Caco-2 (cell line): Measurements from ENCODE around the gene GMPPA. TPM values are rescaled to one million over a fixed set of nuclear protein-coding genes. Genes with fewer than 3 reads are reported as not detected.
A peak's percentile ranks its signal among the peaks of the same experiment; 100 is the strongest.

Experiments used
- BruUV-seq: library from RNA; stranded (reverse); fragments of 400-500 nt; replicated peaks from 2 replicates; lab custom pipeline; 2021; lab: Mats Ljungman, UMichigan
- CTCF ChIA-PET: fragments of 300-600 bp; sonication (Branson Sonifier 250); formaldehyde crosslinking; loops from one replicate; lab custom pipeline; 2022; ENCODE audit warnings: antibody characterized with exemption; lab: Charles Lee
- POLR2A ChIA-PET: fragments of 300-600 bp; sonication (Branson Sonifier 250); formaldehyde crosslinking; loops from one replicate; lab custom pipeline; 2022; ENCODE audit warnings: antibody characterized with exemption; lab: Charles Lee
- DNase-seq, 2 experiments: peaks; one replicate each; pipeline versions ENCODE4 v3.0.0 to v3.0.0-alpha.2; 2020 to 2022
- H3K27me3 ChIP-seq: replicated peaks from 2 replicates; pipeline ENCODE4 v1.6.0; 2011; ENCODE audit warnings: low read length; ENCODE audit not compliant: control insufficient read depth, insufficient read depth
- H3K36me3 ChIP-seq: 2 replicates; pipeline ENCODE4 v1.5.1; 2011; ENCODE audit warnings: low read length; ENCODE audit not compliant: control insufficient read depth, insufficient read depth
- H3K4me1 ChIP-seq: fragments of 250-450 bp; sonication (Bioruptor Pico); 2 replicates; pipeline ENCODE4 v1.5.1; 2020; ENCODE audit warnings: mild to moderate bottlenecking
- H3K4me3 ChIP-seq: 2 replicates; pipeline ENCODE4 v1.5.1; 2011; ENCODE audit warnings: low read depth, mild to moderate bottlenecking, control low read depth, low read length
- H3K9me3 ChIP-seq: fragments of 250-450 bp; sonication (Bioruptor Pico); 2 replicates; pipeline ENCODE4 v1.5.1; 2020; ENCODE audit warnings: mild to moderate bottlenecking, moderate library complexity
- H3K27ac Mint-ChIP-seq: one replicate; pipeline ENCODE4 v1.8.0; 2022; ENCODE audit warnings: mixed read lengths; ENCODE audit not compliant: unreplicated experiment
- H3K27me3 Mint-ChIP-seq: one replicate; pipeline ENCODE4 v1.8.0; 2022; ENCODE audit warnings: mixed read lengths; ENCODE audit not compliant: insufficient read depth, unreplicated experiment
- H3K36me3 Mint-ChIP-seq: one replicate; pipeline ENCODE4 v1.8.0; 2022; ENCODE audit warnings: mild to moderate bottlenecking, mixed read lengths; ENCODE audit not compliant: insufficient read depth, unreplicated experiment
- H3K4me1 Mint-ChIP-seq: one replicate; pipeline ENCODE4 v1.8.0; 2022; ENCODE audit warnings: low read depth, mixed read lengths; ENCODE audit not compliant: unreplicated experiment
- H3K4me3 Mint-ChIP-seq: one replicate; pipeline ENCODE4 v1.8.0; 2022; ENCODE audit warnings: mild to moderate bottlenecking, moderate library complexity, mixed read lengths; ENCODE audit not compliant: unreplicated experiment
- H3K9me3 Mint-ChIP-seq: one replicate; pipeline ENCODE4 v1.8.0; 2022; ENCODE audit warnings: mixed read lengths; ENCODE audit not compliant: unreplicated experiment
- intact Hi-C: fragments of 100-400 bp; cut with micrococcal nuclease; formaldehyde crosslinking; loops from one replicate; pipeline ENCODE4 v1.10.0; 2022; ENCODE audit not compliant: unreplicated experiment
- total RNA-seq: library from RNA; stranded (reverse); gene quantifications from 2 replicates; pipeline ENCODE4 v1.2.3, GENCODE V29; 2022
- TF ChIP-seq, protein P1 (sequence below), 2 experiments: fragments of 200-600 bp in 1 of 2; IDR thresholded peaks; 1 replicate in 1 of 2; 2 replicates in 1 of 2; pipeline versions ENCODE4 v1.5.1 to v1.8.0; 2011 to 2022; ENCODE audit warnings: antibody characterized with exemption in 1 of 2, control low read depth in 1 of 2, inconsistent platforms in 1 of 2, low read depth in 1 of 2, low read length in 1 of 2, mild to moderate bottlenecking in 1 of 2, moderate library complexity in 1 of 2; ENCODE audit not compliant: insufficient read depth in 1 of 2, severe bottlenecking in 1 of 2, unreplicated experiment in 1 of 2

GMPPA gene
- total RNA-seq, 1 experiment from 2014 or later = 53.7 TPM

DNA sequence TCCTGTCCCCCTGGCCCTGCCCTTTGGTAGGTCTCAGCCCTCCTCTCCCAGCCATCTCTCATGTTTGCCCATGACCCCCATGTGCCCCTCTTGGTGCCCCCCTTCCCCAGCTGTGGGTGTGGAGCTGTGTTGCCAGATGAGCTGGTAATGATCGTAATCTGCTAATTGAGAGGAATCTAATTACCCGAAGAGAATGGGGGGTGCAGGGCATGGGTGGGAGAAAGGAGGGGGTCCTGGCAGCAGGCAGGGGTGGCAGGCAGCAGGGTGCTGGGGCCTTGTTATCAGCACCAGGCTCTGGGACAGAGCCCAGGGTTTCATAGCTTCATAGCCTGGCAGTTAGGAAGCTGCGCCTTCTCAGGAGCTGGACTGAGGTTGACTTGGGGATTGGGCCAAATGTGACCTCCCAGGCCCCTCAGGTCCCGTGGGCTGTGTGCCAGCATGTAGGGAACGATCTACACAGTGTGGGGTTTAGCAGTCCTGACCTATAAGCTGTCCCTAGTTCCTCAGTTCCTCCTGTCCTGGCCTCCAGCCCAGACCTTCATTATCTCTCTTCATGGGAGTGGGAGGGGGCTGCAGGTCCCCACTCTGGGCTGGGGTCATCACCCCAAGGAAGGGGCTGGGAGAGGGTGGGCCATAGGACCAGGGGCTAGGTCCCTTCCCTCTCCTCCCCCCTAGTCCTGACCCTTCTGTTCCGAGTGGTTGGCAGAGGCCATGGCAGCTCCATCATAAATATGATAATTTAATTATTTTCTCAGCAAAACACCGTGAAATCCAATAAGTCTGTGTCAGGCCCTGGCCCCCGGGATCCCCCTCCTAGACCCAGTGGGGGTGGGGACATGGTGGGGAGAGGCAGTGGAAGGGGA lies 9.1 kb downstream of the GMPPA start:
- no peaks in the 10 kb centered on the region for H3K36me3 Mint-ChIP-seq

DNA sequence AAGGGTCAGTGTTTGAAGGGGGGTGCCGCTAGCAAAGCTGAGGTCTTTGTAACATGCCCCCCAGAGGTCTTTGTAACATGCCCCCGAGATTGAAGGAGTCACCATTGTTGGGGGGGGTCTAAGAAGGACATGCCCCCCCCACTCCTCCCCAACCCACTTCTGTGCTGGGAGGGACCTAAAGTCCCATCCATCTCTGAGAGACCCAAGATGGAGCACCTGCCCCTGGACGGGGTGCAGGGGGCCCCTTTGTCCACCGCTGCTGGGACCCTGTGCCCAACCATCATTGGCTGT lies 9.7 kb downstream of the GMPPA start:
- peaks cover 12% of the 10 kb centered on the region for H3K27me3 Mint-ChIP-seq
- DNase-seq = no peak
- H3K4me3 Mint-ChIP-seq = no peak overlapping the region
- H3K27ac Mint-ChIP-seq = no peak overlapping the region
- TF ChIP-seq, protein P1, sequence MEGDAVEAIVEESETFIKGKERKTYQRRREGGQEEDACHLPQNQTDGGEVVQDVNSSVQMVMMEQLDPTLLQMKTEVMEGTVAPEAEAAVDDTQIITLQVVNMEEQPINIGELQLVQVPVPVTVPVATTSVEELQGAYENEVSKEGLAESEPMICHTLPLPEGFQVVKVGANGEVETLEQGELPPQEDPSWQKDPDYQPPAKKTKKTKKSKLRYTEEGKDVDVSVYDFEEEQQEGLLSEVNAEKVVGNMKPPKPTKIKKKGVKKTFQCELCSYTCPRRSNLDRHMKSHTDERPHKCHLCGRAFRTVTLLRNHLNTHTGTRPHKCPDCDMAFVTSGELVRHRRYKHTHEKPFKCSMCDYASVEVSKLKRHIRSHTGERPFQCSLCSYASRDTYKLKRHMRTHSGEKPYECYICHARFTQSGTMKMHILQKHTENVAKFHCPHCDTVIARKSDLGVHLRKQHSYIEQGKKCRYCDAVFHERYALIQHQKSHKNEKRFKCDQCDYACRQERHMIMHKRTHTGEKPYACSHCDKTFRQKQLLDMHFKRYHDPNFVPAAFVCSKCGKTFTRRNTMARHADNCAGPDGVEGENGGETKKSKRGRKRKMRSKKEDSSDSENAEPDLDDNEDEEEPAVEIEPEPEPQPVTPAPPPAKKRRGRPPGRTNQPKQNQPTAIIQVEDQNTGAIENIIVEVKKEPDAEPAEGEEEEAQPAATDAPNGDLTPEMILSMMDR (IDR thresholded peaks at IDR 0.05; ENCODE audit: insufficient read depth in 1 of 2, low read depth in 1 of 2, low read length in 1 of 2, severe bottlenecking in 1 of 2, unreplicated experiment in 1 of 2) = no peak
- H3K36me3 ChIP-seq = no peaks in the 10 kb centered on the region; the same call in 1 of the 2 replicates
- peaks cover 9% of the 10 kb centered on the region for H3K4me1 Mint-ChIP-seq
- no peaks in the 10 kb centered on the region for H3K9me3 ChIP-seq
- intact Hi-C loops = no loop called here
- POLR2A ChIA-PET = no interaction called here
- BruUV-seq = no TSS peak
- no peaks in the 10 kb centered on the region for H3K9me3 Mint-ChIP-seq
- H3K27me3 ChIP-seq = peaks cover 5% of the 10 kb centered on the region; the same call in 1 of the 2 replicates
- CTCF ChIA-PET = interaction anchor here (1.6 to 3.4 kb wide), 3 partner anchors 9 to 22 kb away, joined by 10 to 126 read pairs (median 14); partner anchors contain the start of gene GMPPA
- H3K4me1 ChIP-seq = peaks cover 4% of the 10 kb centered on the region
- no peak overlapping the region for H3K4me3 ChIP-seq
- H3K36me3 Mint-ChIP-seq = no peaks in the 10 kb centered on the region

More for the DNA sequence above, 9.1 kb downstream of the GMPPA start:
- DNase-seq = no peak
- Histone ChIP-seq H3K9me3 (no peaks in the 10 kb centered on the region), H3K36me3 (no peaks in the 10 kb centered on the region; the same call in 1 of the 2 replicates), H3K4me1 (peaks cover 4% of the 10 kb centered on the region), H3K27me3 (peaks cover 5% of the 10 kb centered on the region; the same call in 1 of the 2 replicates), H3K4me3 (no peak overlapping the region)
- Mint-ChIP-seq H3K27ac (no peak overlapping the region), H3K9me3 (no peaks in the 10 kb centered on the region), H3K27me3 (peaks cover 7% of the 10 kb centered on the region), H3K4me3 (no peak overlapping the region), H3K4me1 (peaks cover 7% of the 10 kb centered on the region)
- POLR2A ChIA-PET = interaction anchor here (1.0 kb wide), 1 partner anchor 9 kb away, joined by 6 read pairs; the partner anchor contains the start of gene GMPPA
- TF ChIP-seq, protein P1 (IDR thresholded peaks at IDR 0.05; ENCODE audit: insufficient read depth in 1 of 2, low read depth in 1 of 2, low read length in 1 of 2, severe bottlenecking in 1 of 2, unreplicated experiment in 1 of 2) = no peak
- CTCF ChIA-PET = interaction anchor here (1.6 to 3.4 kb wide), 3 partner anchors 8 to 22 kb away, joined by 10 to 126 read pairs (median 14); partner anchors contain the start of gene GMPPA
- intact Hi-C loops = no loop called here
- BruUV-seq = no TSS peak

DNA sequence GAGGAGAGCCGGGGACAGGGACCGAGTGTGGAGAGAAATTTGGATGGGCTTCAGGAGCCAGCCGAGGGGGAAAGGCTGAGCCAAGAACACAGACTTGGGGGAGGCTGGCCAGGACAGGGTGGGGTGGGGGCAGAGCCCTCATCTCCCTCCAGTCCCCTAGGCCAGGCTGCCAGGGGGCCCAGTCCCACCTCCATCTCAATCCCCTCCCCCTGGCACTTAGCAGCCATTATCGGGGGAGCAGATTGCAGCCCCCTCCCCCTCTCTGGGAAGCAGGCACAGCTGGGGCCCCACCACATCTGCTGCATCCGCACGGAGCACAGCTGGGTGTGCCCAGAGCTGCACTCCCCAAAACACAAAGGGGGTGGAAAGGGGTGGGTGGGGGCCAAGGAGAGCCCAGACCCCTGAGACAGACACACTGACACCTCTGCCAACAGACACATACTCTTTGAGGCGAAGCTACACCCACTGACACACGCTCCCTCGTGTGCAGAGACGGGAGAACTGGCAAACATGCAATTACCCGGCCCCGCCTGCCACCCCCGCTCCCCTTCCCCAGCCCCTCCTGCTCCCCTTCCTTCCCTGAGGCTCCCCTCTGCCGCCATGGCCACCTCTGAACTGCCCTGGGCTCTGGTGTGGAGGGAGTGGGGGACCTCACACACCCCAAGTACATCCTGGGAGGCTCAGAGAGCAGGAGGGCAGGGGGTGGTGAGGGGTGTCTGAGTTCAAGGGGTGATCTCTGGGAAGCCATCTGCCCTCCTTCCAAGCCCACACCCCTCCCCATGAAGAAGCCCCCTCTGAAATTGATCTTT lies 10.5 kb downstream of the GMPPA start:
- peaks cover 5% of the 10 kb centered on the region; the same call in 1 of the 2 replicates for H3K27me3 ChIP-seq
- intact Hi-C loops = no loop called here
- BruUV-seq = no TSS peak
- Mint-ChIP-seq H3K27me3 (peaks cover 18% of the 10 kb centered on the region), H3K4me1 (peaks cover 16% of the 10 kb centered on the region), H3K9me3 (no peaks in the 10 kb centered on the region), H3K27ac (no peak overlapping the region), H3K36me3 (no peaks in the 10 kb centered on the region), H3K4me3 (peak overlapping the region; percentile 80)
- DNase-seq = no peak
- TF ChIP-seq, protein P1 (IDR thresholded peaks at IDR 0.05; ENCODE audit: insufficient read depth in 1 of 2, low read depth in 1 of 2, low read length in 1 of 2, severe bottlenecking in 1 of 2, unreplicated experiment in 1 of 2) = no peak
- CTCF ChIA-PET = interaction anchor here (0.7 to 4.7 kb wide), 24 partner anchors 9 to 214 kb away, joined by 3 to 126 read pairs (median 6); partner anchors contain the start of genes CHPF, DNPEP, GMPPA and SPEG
- POLR2A ChIA-PET = interaction anchor here (0.6 to 1.3 kb wide), 2 partner anchors 11 to 33 kb away, joined by 3 to 10 read pairs; partner anchors contain the start of gene GMPPA
- H3K36me3 ChIP-seq = no peaks in the 10 kb centered on the region
- H3K9me3 ChIP-seq = no peaks in the 10 kb centered on the region
- peak overlapping the region; percentile 64 for H3K4me3 ChIP-seq
- peaks cover 9% of the 10 kb centered on the region for H3K4me1 ChIP-seq
